Gastroesophageal sphincter (tissue), 4 donors: ENCODE measurements around the gene PHF19. TPM values are rescaled to one million over a fixed set of nuclear protein-coding genes. Genes with fewer than 3 reads are reported as not detected.

ENCODE experiments used
- ATAC-seq: fragments of 150-250 bp; one replicate; pipeline ENCODE4 v1.9.1; 2016; ENCODE audit warnings: mild to moderate bottlenecking, moderate library complexity
- H3K27ac ChIP-seq, 4 donors: fragments of 200-600 bp; sonication (generic) in 3 of 4; 1 replicate in 3 of 4; 2 replicates in 1 of 4; pipeline ENCODE4 v1.5.1; 2016 to 2019
- H3K27me3 ChIP-seq: fragments of 200-600 bp; sonication (generic); one replicate; pipeline ENCODE4 v1.5.1; 2019
- H3K36me3 ChIP-seq, 2 donors: fragments of 200-600 bp; sonication (generic); one replicate each; pipeline ENCODE4 v1.5.1; 2019; ENCODE audit warnings: control low read depth in 1 of 2
- H3K4me1 ChIP-seq, 3 donors: fragments of 200-600 bp; sonication (generic); 1 replicate in 2 of 3; 2 replicates in 1 of 3; pipeline ENCODE4 v1.5.1; 2016 to 2019; ENCODE audit warnings: control low read depth in 2 of 3
- H3K4me3 ChIP-seq, 2 donors: fragments of 200-600 bp; sonication (generic); one replicate each; pipeline ENCODE4 v1.5.1; 2019; ENCODE audit warnings: mild to moderate bottlenecking in 1 of 2, moderate library complexity in 1 of 2
- H3K9me3 ChIP-seq, 3 donors: fragments of 200-600 bp; sonication (generic); one replicate each; pipeline ENCODE4 v1.5.1; 2017 to 2019; ENCODE audit warnings: control low read depth in 2 of 3
- CTCF ChIP-seq, 4 experiments: fragments of 200-600 bp in 2 of 4; fragments of 450-650 bp in 2 of 4; sonication (generic) in 1 of 4; IDR thresholded peaks; one replicate each; pipeline ENCODE4 v1.5.1; 2017 to 2019; ENCODE audit warnings: antibody characterized with exemption in 4 of 4, mild to moderate bottlenecking in 2 of 4, moderate library complexity in 2 of 4
- EP300 ChIP-seq: sonication (generic); formaldehyde crosslinking; IDR thresholded peaks from one replicate; pipeline ENCODE4 v1.6.1; 2017; ENCODE audit warnings: antibody characterized with exemption, mild to moderate bottlenecking
- POLR2A ChIP-seq, 2 donors: fragments of 450-650 bp; IDR thresholded peaks; one replicate each; pipeline ENCODE4 v1.6.1; 2017; ENCODE audit warnings: antibody characterized with exemption in 2 of 2, mild to moderate bottlenecking in 2 of 2, moderate library complexity in 1 of 2
- POLR2AphosphoS5 ChIP-seq: sonication (generic); formaldehyde crosslinking; IDR thresholded peaks from one replicate; pipeline ENCODE4 v1.6.1; 2017; ENCODE audit warnings: antibody characterized with exemption
- WGBS, 2 donors: methylation state at CpG; one replicate each; pipeline ENCODE4 v1.1.5; 2018; ENCODE audit warnings: low coverage in 1 of 2; 5-methylcytosine and 5-hydroxymethylcytosine counted together
- total RNA-seq, 4 donors: library from RNA; depleted of rRNA; stranded (reverse); fragments of >200 nt; gene quantifications; one replicate each; pipeline ENCODE4 v1.1.0, GENCODE V29; 2016

Gene PHF19
- total RNA-seq, 4 donors from 2014 or later, result 27.0 to 82.5 (median 54.3) TPM

- Histone ChIP-seq H3K9me3 (no peaks in the 10 kb centered on the region), H3K4me1 (peaks cover 0 to 61% (median 6%) of the 10 kb centered on the region in 3 donors), H3K36me3 (no peaks in the 10 kb centered on the region), H3K27ac (peak overlapping the region; percentile 10 to 90 (median 78)), H3K27me3 (no peaks in the 10 kb centered on the region), H3K4me3 (no peak overlapping the region)
- 48 to 81% methylated on average over 6 to 10 of the region's 14 CpGs for WGBS, 2 donors
- no peak for ATAC-seq
- TF ChIP-seq POLR2A (IDR thresholded peaks at IDR 0.05), result no peak
- no peak for TF ChIP-seq EP300
- no peak for TF ChIP-seq CTCF (IDR thresholded peaks at IDR 0.05)
- no peak for TF ChIP-seq POLR2AphosphoS5
Observed at GRCh38 chr9:120890320-120891244, 13.6 kb upstream of the PHF19 start.

GRCh38 chr9:120889606-120890271 lies 12.8 kb upstream of the PHF19 start:
- Histone ChIP-seq H3K36me3 (no peaks in the 10 kb centered on the region), H3K4me1 (peaks cover 0 to 53% (median 6%) of the 10 kb centered on the region in 3 donors), H3K9me3 (no peaks in the 10 kb centered on the region), H3K4me3 (no peak overlapping the region), H3K27me3 (no peaks in the 10 kb centered on the region), H3K27ac (peak overlapping the region in 3 of 4 donors; percentile 44 to 90 (median 88))
- ATAC-seq, result no peak
- no peak for TF ChIP-seq CTCF (IDR thresholded peaks at IDR 0.05)
- peak; percentile 14 for TF ChIP-seq POLR2AphosphoS5
- WGBS, 2 donors, result no CpG with 5 or more reads among the region's 1 CpG

- no peak for ATAC-seq
- H3K4me1 ChIP-seq, result peaks cover 0 to 42% (median 0%) of the 10 kb centered on the region in 3 donors
- H3K4me3 ChIP-seq, result no peak overlapping the region
- TF ChIP-seq EP300 (no peak), POLR2AphosphoS5 (no peak), POLR2A (IDR thresholded peaks at IDR 0.05) (no peak), CTCF (IDR thresholded peaks at IDR 0.05) (no peak)
- peak overlapping the region in 2 of 4 donors; percentile 14 to 88 for H3K27ac ChIP-seq
- H3K36me3 ChIP-seq, result no peaks in the 10 kb centered on the region
- H3K27me3 ChIP-seq, result no peaks in the 10 kb centered on the region
- no peaks in the 10 kb centered on the region for H3K9me3 ChIP-seq
Observed at GRCh38 chr9:120888626-120889025, 11.6 kb upstream of the PHF19 start.

DNA sequence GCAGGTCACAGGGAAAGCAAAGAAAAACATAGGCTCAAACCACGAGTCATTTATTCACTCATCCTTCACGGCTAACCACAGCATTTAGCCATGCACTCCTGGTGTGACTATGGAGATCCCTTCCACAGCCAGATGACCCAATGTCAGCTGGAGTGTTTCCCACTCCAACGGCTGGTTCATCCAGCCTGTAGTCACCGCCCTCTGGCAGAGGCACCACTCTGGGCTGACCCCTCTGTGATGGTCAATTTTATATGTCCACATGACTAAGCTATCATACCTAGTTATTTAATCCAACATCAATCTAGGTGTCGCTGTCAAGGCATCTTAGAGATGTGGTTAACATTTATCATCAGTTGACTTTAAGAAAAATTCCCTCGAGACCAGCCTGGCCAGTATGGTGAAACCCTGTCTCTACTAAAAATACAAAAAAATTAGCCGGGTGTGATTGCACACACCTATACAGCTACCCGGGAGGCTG lies 9.5 kb upstream of the PHF19 start:
- Histone ChIP-seq H3K9me3 (no peaks in the 10 kb centered on the region), H3K4me1 (peaks cover 0 to 21% (median 0%) of the 10 kb centered on the region in 3 donors), H3K36me3 (no peaks in the 10 kb centered on the region), H3K27me3 (no peaks in the 10 kb centered on the region), H3K27ac (peak overlapping the region in 3 of 4 donors; percentile 25 to 53 (median 27)), H3K4me3 (no peak overlapping the region)
- TF ChIP-seq POLR2A (IDR thresholded peaks at IDR 0.05) (no peak), EP300 (no peak), POLR2AphosphoS5 (no peak), CTCF (IDR thresholded peaks at IDR 0.05) (no peak)
- 39 to 51% methylated on average over 4 to 6 of the region's 8 CpGs for WGBS, 2 donors
- peak; percentile 85 for ATAC-seq
